ENCODE results near the gene DVL1. TPM values are rescaled to one million over a fixed set of nuclear protein-coding genes. Genes with fewer than 3 reads are reported as not detected.

The DVL1 gene
- total and polyA plus RNA-seq, 2 experiments from 2014 or later, result 8.6 to 113 TPM

- Histone ChIP-seq H4K20me1 (ENCODE audit: insufficient read depth) (no peaks in the 10 kb centered on the region), H2AFZ (no peak overlapping the region), H3K9me3 (ENCODE audit: low read depth) (no peaks in the 10 kb centered on the region), H3K79me2 (ENCODE audit: insufficient read depth) (peaks cover 41% of the 10 kb centered on the region), H3K4me1 (ENCODE audit: insufficient read depth) (peaks cover 22% of the 10 kb centered on the region), H3K9me2 (ENCODE audit: insufficient read depth) (no peaks in the 10 kb centered on the region), H3K4me2 (ENCODE audit: unreplicated experiment) (no peak overlapping the region), H3K27ac (no peak overlapping the region), H3K36me3 (ENCODE audit: low read depth) (no peaks in the 10 kb centered on the region), H3K27me3 (replicated peaks; ENCODE audit: insufficient read depth) (no peaks in the 10 kb centered on the region), H3F3A (ENCODE audit: insufficient read depth) (no peaks in the 10 kb centered on the region), H3K4me3 (no peak overlapping the region), H3K9ac (no peak overlapping the region)
- in situ Hi-C loops (cut with MboI), result no loop called here
- no peak for DNase-seq
- WGBS, 2 experiments (ENCODE audit: low coverage in 1 of 2, low lambda C conversion rate in 2 of 2, missing lambda C conversion rate in 2 of 2), result 87 to 97% methylated on average over 7 to 8 of the region's 9 CpGs
- TF ChIP-seq EZH2phosphoT487 (IDR thresholded peaks at IDR 0.05; ENCODE audit: insufficient read depth, low read depth) (no peak), EZH2 (IDR thresholded peaks at IDR 0.05; ENCODE audit: insufficient read depth, poor library complexity, severe bottlenecking) (no peak)
Observed at GRCh38 chr1:1302006-1302430, 47.2 kb downstream of the DVL1 start.

GRCh38 chr1:1300352-1300739 lies 48.9 kb downstream of the DVL1 start:
- Histone ChIP-seq H3K9ac (no peak overlapping the region), H3K27ac (no peak overlapping the region), H2AFZ (no peak overlapping the region), H4K20me1 (ENCODE audit: insufficient read depth) (no peaks in the 10 kb centered on the region), H3K4me2 (ENCODE audit: unreplicated experiment) (no peak overlapping the region), H3K36me3 (ENCODE audit: low read depth) (no peaks in the 10 kb centered on the region), H3K9me2 (ENCODE audit: insufficient read depth) (no peaks in the 10 kb centered on the region), H3K27me3 (replicated peaks; ENCODE audit: insufficient read depth) (no peaks in the 10 kb centered on the region), H3K79me2 (ENCODE audit: insufficient read depth) (peaks cover 26% of the 10 kb centered on the region), H3K9me3 (ENCODE audit: low read depth) (no peaks in the 10 kb centered on the region), H3K4me1 (ENCODE audit: insufficient read depth) (peaks cover 9% of the 10 kb centered on the region), H3F3A (ENCODE audit: insufficient read depth) (no peaks in the 10 kb centered on the region), H3K4me3 (no peak overlapping the region)
- 94 to 95% methylated on average over 11 to 12 of the region's 12 CpGs for WGBS, 2 experiments (ENCODE audit: low coverage in 1 of 2, low lambda C conversion rate in 2 of 2, missing lambda C conversion rate in 2 of 2)
- DNase-seq, result no peak
- in situ Hi-C loops (cut with MboI), result no loop called here
- TF ChIP-seq EZH2 (IDR thresholded peaks at IDR 0.05; ENCODE audit: insufficient read depth, poor library complexity, severe bottlenecking) (no peak), EZH2phosphoT487 (IDR thresholded peaks at IDR 0.05; ENCODE audit: insufficient read depth, low read depth) (no peak)

GRCh38 chr1:1299686-1300351 lies 49.4 kb downstream of the DVL1 start:
- TF ChIP-seq EZH2phosphoT487 (IDR thresholded peaks at IDR 0.05; ENCODE audit: insufficient read depth, low read depth) (no peak), EZH2 (IDR thresholded peaks at IDR 0.05; ENCODE audit: insufficient read depth, poor library complexity, severe bottlenecking) (no peak)
- Histone ChIP-seq H4K20me1 (ENCODE audit: insufficient read depth) (no peaks in the 10 kb centered on the region), H3K27ac (no peak overlapping the region), H3K4me2 (ENCODE audit: unreplicated experiment) (no peak overlapping the region), H3K36me3 (ENCODE audit: low read depth) (no peaks in the 10 kb centered on the region), H3K9ac (no peak overlapping the region), H3K79me2 (ENCODE audit: insufficient read depth) (peaks cover 21% of the 10 kb centered on the region), H3K4me3 (no peak overlapping the region), H3K9me3 (ENCODE audit: low read depth) (no peaks in the 10 kb centered on the region), H3K4me1 (ENCODE audit: insufficient read depth) (peaks cover 3% of the 10 kb centered on the region), H3F3A (ENCODE audit: insufficient read depth) (no peaks in the 10 kb centered on the region), H2AFZ (no peak overlapping the region), H3K27me3 (replicated peaks; ENCODE audit: insufficient read depth) (no peaks in the 10 kb centered on the region), H3K9me2 (ENCODE audit: insufficient read depth) (no peaks in the 10 kb centered on the region)
- in situ Hi-C loops (cut with MboI), result no loop called here
- DNase-seq, result no peak
- WGBS, 2 experiments (ENCODE audit: low coverage in 1 of 2, low lambda C conversion rate in 2 of 2, missing lambda C conversion rate in 2 of 2), result 91 to 97% methylated on average over 11 to 22 of the region's 22 CpGs

DNA sequence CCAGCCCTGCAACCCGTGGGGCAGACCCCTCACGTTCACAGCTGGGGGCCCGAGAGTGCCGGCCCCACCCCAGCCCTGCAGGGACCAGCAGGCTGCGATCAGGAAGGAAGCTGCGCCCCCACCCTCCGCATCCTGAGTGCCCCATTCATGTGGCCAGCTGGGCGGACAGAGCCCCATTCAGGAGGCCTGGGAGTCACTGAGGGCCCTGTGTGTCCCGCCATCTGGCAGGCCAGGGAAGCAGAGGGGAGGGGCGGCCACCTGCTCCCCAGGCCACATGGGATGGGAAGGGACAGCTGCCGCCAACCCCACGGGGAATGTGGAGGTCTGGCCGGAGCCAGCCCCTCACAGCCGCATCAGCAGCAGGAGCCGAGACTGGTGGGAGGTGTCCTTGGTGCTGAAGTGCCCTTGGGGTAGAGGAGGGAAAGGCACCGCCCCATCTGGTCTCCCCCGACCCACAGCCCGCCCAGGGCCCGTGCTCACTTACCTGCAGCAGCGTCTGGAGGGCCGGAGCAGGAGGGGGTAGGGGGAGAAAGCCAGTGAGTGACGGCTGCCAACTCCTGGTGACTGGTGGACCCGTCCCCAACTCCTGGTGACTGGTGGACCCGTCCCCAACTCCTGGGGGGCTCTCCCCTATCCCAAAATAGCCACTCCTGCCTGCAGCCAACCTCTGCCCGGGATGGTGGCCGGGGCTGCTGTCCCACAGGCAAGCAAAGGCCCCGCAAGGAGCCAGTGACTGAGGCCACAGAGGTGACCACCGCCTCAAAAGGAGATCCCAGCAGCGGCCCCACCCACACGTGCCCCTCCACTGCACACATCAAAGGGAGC lies 50.1 kb downstream of the DVL1 start:
- H3K36me3 ChIP-seq (ENCODE audit: low read depth), result no peaks in the 10 kb centered on the region
- H3K4me1 ChIP-seq (ENCODE audit: insufficient read depth), result no peaks in the 10 kb centered on the region
- H4K20me1 ChIP-seq (ENCODE audit: insufficient read depth), result no peaks in the 10 kb centered on the region
- no peaks in the 10 kb centered on the region for H3K9me3 ChIP-seq (ENCODE audit: low read depth)
- H3K27me3 ChIP-seq (replicated peaks; ENCODE audit: insufficient read depth), result no peaks in the 10 kb centered on the region
- H2AFZ ChIP-seq, result no peak overlapping the region
- no peak for TF ChIP-seq EZH2phosphoT487 (IDR thresholded peaks at IDR 0.05; ENCODE audit: insufficient read depth, low read depth)
- TF ChIP-seq EZH2 (IDR thresholded peaks at IDR 0.05; ENCODE audit: insufficient read depth, poor library complexity, severe bottlenecking), result no peak
- no peak overlapping the region for H3K9ac ChIP-seq
- no peaks in the 10 kb centered on the region for H3F3A ChIP-seq (ENCODE audit: insufficient read depth)
- H3K79me2 ChIP-seq (ENCODE audit: insufficient read depth), result peaks cover 13% of the 10 kb centered on the region
- H3K27ac ChIP-seq, result no peak overlapping the region
- no peaks in the 10 kb centered on the region for H3K9me2 ChIP-seq (ENCODE audit: insufficient read depth)
- DNase-seq, result no peak
- 88 to 90% methylated on average over 22 to 30 of the region's 30 CpGs for WGBS, 2 experiments (ENCODE audit: low coverage in 1 of 2, low lambda C conversion rate in 2 of 2, missing lambda C conversion rate in 2 of 2)
- H3K4me2 ChIP-seq (ENCODE audit: unreplicated experiment), result no peak overlapping the region
- in situ Hi-C loops (cut with MboI), result no loop called here
- H3K4me3 ChIP-seq, result no peak overlapping the region
